A673 (cell line): ENCODE results near the gene RPGRIP1. TPM values are rescaled to one million over a fixed set of nuclear protein-coding genes. Genes with fewer than 3 reads are reported as not detected.
A peak's percentile ranks its signal among the peaks of the same experiment; 100 is the strongest.
"Not testable (repeated sequence)": the region's sequence is repeated elsewhere in the genome, so short reads cannot be mapped to it uniquely, and the experiment has no call there.

Source experiments
- BruUV-seq: library from RNA; stranded (reverse); fragments of 400-500 nt; replicated peaks from 2 replicates; lab custom pipeline; 2021; lab: Mats Ljungman, UMichigan
- CTCF ChIA-PET: fragments of 300-600 bp; sonication (Branson Sonifier 250); formaldehyde crosslinking; loops from one replicate; lab custom pipeline; 2022; ENCODE audit warnings: antibody characterized with exemption; lab: Charles Lee
- POLR2A ChIA-PET: fragments of 300-600 bp; sonication (Branson Sonifier 250); formaldehyde crosslinking; loops from one replicate; lab custom pipeline; 2022; ENCODE audit warnings: antibody characterized with exemption; ENCODE audit not compliant: low non-redundant PET; lab: Charles Lee
- DNase-seq: peaks from one replicate; pipeline ENCODE4 v3.0.0-alpha.2; 2015; ENCODE audit warnings: low spot score
- H3K27ac ChIP-seq: fragments of 200-600 bp; sonication (generic); 2 replicates; pipeline ENCODE4 v1.5.1; 2016; ENCODE audit warnings: mixed run types, low read depth, mild to moderate bottlenecking, mixed read lengths, antibody characterized with exemption, low read length; ENCODE audit not compliant: poor library complexity, severe bottlenecking
- H3K27me3 ChIP-seq: fragments of 200-600 bp; sonication (generic); replicated peaks from 2 replicates; pipeline ENCODE4 v1.6.1; 2017; ENCODE audit warnings: mixed run types, low read depth, mild to moderate bottlenecking, mixed read lengths, antibody characterized with exemption, low read length; ENCODE audit not compliant: insufficient read depth, poor library complexity
- H3K36me3 ChIP-seq: fragments of 200-600 bp; sonication (generic); 2 replicates; pipeline ENCODE4 v1.6.1; 2016; ENCODE audit warnings: mixed run types, mild to moderate bottlenecking, mixed read lengths, antibody characterized with exemption, low read length; ENCODE audit not compliant: insufficient read depth, poor library complexity, severe bottlenecking
- H3K4me1 ChIP-seq: fragments of 200-600 bp; sonication (generic); 2 replicates; pipeline ENCODE4 v1.6.1; 2017; ENCODE audit warnings: mixed run types, mild to moderate bottlenecking, mixed read lengths, antibody characterized with exemption, low read length; ENCODE audit not compliant: insufficient read depth, poor library complexity, severe bottlenecking
- H3K4me3 ChIP-seq: fragments of 200-600 bp; sonication (generic); 2 replicates; pipeline ENCODE4 v1.5.1; 2016; ENCODE audit warnings: low read depth, mixed run types, mild to moderate bottlenecking, mixed read lengths, low read length; ENCODE audit not compliant: poor library complexity, severe bottlenecking
- H3K9me3 ChIP-seq: fragments of 200-600 bp; sonication (generic); 2 replicates; pipeline ENCODE4 v1.6.1; 2016; ENCODE audit warnings: mixed run types, low read depth, mild to moderate bottlenecking, mixed read lengths, antibody characterized with exemption, low read length; ENCODE audit not compliant: poor library complexity, severe bottlenecking
- EZH2 ChIP-seq: fragments of 200-600 bp; sonication (generic); IDR thresholded peaks from 2 replicates; pipeline ENCODE4 v1.6.1; 2017; ENCODE audit warnings: borderline replicate concordance, low read depth, mild to moderate bottlenecking, mixed read lengths, antibody characterized with exemption, low read length; ENCODE audit not compliant: poor library complexity, severe bottlenecking
- intact Hi-C: fragments of 100-400 bp; cut with micrococcal nuclease; formaldehyde crosslinking; loops from one replicate; pipeline ENCODE4 v1.10.0; 2022; ENCODE audit not compliant: unreplicated experiment
- total RNA-seq: library from RNA; stranded (reverse); gene quantifications from 2 replicates; pipeline ENCODE4 v1.2.3, GENCODE V29; 2021
- TF ChIP-seq, protein P1 (sequence below): fragments of 300-800, 200-600 bp; sonication (generic); conservative IDR thresholded peaks from 2 replicates; pipeline ENCODE4 v1.5.1; 2017; ENCODE audit warnings: low read depth, mild to moderate bottlenecking, antibody characterized with exemption, low read length, moderate library complexity, mixed read lengths

The RPGRIP1 gene
- total RNA-seq, 1 experiment from 2014 or later: 0.86 TPM

DNA sequence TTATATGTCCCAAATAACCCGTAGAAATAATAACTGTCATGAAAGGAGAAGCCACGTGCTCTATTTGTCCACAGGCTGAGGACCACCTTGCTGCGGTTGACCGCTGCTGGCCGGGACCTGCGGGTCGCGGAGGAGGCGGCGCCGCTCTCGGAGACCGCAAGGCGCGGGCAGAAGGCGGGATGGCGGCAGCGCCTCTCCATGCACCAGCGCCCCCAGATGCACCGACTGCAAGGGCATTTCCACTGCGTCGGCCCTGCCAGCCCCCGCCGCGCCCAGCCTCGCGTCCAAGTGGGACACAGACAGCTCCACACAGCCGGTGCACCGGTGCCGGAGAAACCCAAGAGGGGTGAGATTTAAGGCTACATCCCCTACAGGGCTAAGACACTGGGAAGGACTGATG is 21.0 kb downstream of the RPGRIP1 start:
- no peaks in the 10 kb centered on the region for H3K9me3 ChIP-seq
- CTCF ChIA-PET: no interaction called here
- POLR2A ChIA-PET: interaction anchor here (0.6 kb wide), 1 partner anchor 15 kb away, joined by 5 read pairs; no protein-coding TSS in a partner anchor
- no TSS peak for BruUV-seq
- DNase-seq: peak; percentile 40
- intact Hi-C loops: no loop called here
- H3K27ac ChIP-seq: no peak overlapping the region
- no peaks in the 10 kb centered on the region for H3K36me3 ChIP-seq
- no peak for TF ChIP-seq EZH2
- TF ChIP-seq, protein P1, sequence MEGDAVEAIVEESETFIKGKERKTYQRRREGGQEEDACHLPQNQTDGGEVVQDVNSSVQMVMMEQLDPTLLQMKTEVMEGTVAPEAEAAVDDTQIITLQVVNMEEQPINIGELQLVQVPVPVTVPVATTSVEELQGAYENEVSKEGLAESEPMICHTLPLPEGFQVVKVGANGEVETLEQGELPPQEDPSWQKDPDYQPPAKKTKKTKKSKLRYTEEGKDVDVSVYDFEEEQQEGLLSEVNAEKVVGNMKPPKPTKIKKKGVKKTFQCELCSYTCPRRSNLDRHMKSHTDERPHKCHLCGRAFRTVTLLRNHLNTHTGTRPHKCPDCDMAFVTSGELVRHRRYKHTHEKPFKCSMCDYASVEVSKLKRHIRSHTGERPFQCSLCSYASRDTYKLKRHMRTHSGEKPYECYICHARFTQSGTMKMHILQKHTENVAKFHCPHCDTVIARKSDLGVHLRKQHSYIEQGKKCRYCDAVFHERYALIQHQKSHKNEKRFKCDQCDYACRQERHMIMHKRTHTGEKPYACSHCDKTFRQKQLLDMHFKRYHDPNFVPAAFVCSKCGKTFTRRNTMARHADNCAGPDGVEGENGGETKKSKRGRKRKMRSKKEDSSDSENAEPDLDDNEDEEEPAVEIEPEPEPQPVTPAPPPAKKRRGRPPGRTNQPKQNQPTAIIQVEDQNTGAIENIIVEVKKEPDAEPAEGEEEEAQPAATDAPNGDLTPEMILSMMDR: no peak; the same call in 1 of the 2 replicates
- H3K4me1 ChIP-seq: no peaks in the 10 kb centered on the region
- H3K27me3 ChIP-seq: no peaks in the 10 kb centered on the region
- H3K4me3 ChIP-seq: peak overlapping the region; percentile 42

DNA sequence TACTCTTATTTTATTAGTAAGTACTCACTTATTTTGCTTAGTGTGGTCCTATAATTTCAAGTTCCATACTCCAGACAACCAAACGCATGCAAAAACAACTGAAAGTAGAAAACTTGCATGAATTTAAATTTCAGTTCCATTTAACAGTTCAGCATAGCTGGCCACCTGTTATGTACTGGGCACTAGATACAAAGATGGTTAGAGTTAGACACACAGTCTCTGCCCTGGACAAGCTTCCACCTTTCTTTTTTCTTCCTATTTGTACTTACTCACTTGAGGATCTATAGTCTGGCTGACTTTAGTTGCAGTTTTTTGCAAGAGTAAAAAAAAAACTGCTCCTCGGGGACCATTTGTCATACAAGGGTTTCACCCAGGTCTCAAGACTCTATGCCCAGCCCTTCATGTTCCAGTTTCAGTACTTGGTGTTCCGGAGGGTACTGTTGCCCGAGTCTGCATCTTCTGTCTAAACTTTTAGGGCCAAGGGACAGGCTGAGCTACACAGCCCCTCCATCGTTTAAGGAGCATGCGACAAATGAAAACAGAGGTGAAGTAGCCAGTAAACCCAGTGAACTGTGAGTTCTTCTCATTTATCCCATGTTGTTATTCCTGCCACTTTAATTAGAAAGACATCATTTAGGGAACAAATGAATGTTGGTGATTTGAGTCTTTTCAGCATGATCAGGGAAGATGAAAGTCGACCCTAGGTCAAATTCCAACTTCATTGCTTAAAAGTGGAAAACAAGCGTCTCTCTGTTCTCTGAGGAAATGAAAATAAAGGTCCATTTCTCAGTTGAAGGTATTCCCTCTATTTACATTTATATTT is 22.3 kb downstream of the RPGRIP1 start:
- DNase-seq: no peak
- Histone ChIP-seq H3K4me3 (no peak overlapping the region), H3K4me1 (no peaks in the 10 kb centered on the region), H3K9me3 (no peaks in the 10 kb centered on the region), H3K36me3 (no peaks in the 10 kb centered on the region), H3K27ac (no peak overlapping the region), H3K27me3 (no peaks in the 10 kb centered on the region)
- TF ChIP-seq, protein P1: no peak
- TF ChIP-seq EZH2: no peak
- BruUV-seq: no TSS peak
- POLR2A ChIA-PET: no interaction called here
- intact Hi-C loops: no loop called here
- CTCF ChIA-PET: no interaction called here

DNA sequence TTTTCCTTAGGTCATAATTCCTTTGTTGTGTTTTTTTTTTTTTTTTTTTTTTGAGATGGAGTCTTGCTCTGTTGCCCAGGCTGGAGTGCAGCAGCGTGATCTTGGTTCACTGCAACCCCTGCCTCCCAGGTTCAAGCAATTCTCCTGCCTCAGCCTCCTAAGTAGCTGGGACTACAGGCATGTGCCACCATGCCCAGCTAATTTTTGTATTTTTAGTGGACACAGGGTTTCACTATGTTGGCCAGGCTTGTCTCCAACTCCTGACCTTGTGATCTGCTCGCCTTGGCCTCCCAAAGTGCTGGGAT is 22.9 kb downstream of the RPGRIP1 start:
- BruUV-seq, H3K9me3 ChIP-seq, intact Hi-C loops, H3K36me3 ChIP-seq, H3K27ac ChIP-seq, CTCF ChIA-PET, H3K4me1 ChIP-seq, POLR2A ChIA-PET, DNase-seq, H3K27me3 ChIP-seq, H3K4me3 ChIP-seq: not testable (repeated sequence)
